Suprapubic skin (tissue), 3 donors: ENCODE results near the gene TBC1D20.

Experiments used
- CTCF ChIP-seq, 2 donors: fragments of 200-600 bp in 1 of 2; fragments of 450-650 bp in 1 of 2; sonication (generic) in 1 of 2; IDR thresholded peaks; one replicate each; pipeline ENCODE4 v1.5.1; 2016 to 2019; ENCODE audit warnings: antibody characterized with exemption in 2 of 2, mild to moderate bottlenecking in 1 of 2, moderate library complexity in 1 of 2
- EP300 ChIP-seq: sonication (generic); formaldehyde crosslinking; IDR thresholded peaks from one replicate; pipeline ENCODE4 v1.6.1; 2017; ENCODE audit warnings: antibody characterized with exemption

DNA sequence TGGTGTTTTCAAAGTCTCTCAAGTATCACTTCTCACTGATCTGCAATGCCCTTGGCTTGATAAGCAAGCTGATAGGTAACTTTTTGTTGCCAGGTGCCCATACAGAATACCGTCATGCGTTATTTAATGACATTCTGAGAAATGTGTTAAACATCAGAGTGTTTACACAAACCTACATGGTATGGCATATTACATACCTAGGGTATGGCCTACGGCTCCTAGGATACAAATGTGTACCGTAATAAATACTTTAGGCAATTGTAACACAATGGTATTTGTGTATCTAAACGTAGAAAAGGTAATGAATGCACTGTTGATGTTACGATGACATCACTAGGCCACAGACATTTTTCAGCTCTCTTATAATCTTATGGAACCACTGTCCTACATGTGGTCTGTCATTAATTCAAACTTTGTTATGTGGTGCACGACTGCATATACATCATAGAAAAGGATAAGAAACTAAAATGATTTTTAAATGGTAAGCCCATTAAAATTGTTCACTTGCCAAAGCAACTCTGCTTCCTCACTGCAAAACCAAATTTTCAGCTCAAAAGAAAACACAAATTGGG, 45.5 kb upstream of the TBC1D20 start:
- no peak for TF ChIP-seq CTCF (IDR thresholded peaks at IDR 0.05)
- no peak for TF ChIP-seq EP300
